Aorta (tissue), 5 donors: Measurements from ENCODE around the gene MAML2. TPM values are rescaled to one million over a fixed set of nuclear protein-coding genes. Genes with fewer than 3 reads are reported as not detected.

Experiments used
- ATAC-seq: fragments of 200-7000 bp; cut with Tn5 transposase; one replicate; pipeline ENCODE4 v1.9.1; 2022; ENCODE audit warnings: moderate library complexity; ENCODE audit not compliant: low FRiP score
- DNase-seq, 2 donors: peaks; one replicate each; pipeline ENCODE4 v3.0.0-alpha.2; 2020
- H3K27ac ChIP-seq, 2 donors: one replicate each; pipeline ENCODE4 v1.5.1; 2013; ENCODE audit warnings: low read length in 2 of 2, mild to moderate bottlenecking in 2 of 2, moderate library complexity in 2 of 2, control low read depth in 1 of 2, inconsistent platforms in 1 of 2, low read depth in 1 of 2
- H3K27me3 ChIP-seq, 2 donors: one replicate each; pipeline ENCODE4 v1.6.1; 2013; ENCODE audit warnings: control low read depth in 1 of 2, low read length in 1 of 2, mild to moderate bottlenecking in 1 of 2, moderate library complexity in 1 of 2; ENCODE audit not compliant: insufficient read depth in 2 of 2, control insufficient read depth in 1 of 2
- H3K36me3 ChIP-seq, 2 donors: one replicate each; pipeline ENCODE4 v1.6.1; 2013; ENCODE audit warnings: control low read depth in 1 of 2, low read length in 1 of 2, mild to moderate bottlenecking in 1 of 2; ENCODE audit not compliant: insufficient read depth in 2 of 2, control insufficient read depth in 1 of 2
- H3K4me1 ChIP-seq, 2 donors: one replicate each; pipeline ENCODE4 v1.6.1; 2013; ENCODE audit warnings: low read length in 2 of 2, control low read depth in 1 of 2, mild to moderate bottlenecking in 1 of 2, moderate library complexity in 1 of 2; ENCODE audit not compliant: insufficient read depth in 2 of 2, control insufficient read depth in 1 of 2
- H3K4me3 ChIP-seq, 2 donors: one replicate each; pipeline ENCODE4 v1.5.1; 2013; ENCODE audit warnings: low read length in 2 of 2, control low read depth in 1 of 2, mild to moderate bottlenecking in 1 of 2
- H3K9me3 ChIP-seq: one replicate; pipeline ENCODE4 v1.6.1; 2013; ENCODE audit warnings: mild to moderate bottlenecking, low read length; ENCODE audit not compliant: control insufficient read depth
- WGBS, 2 donors: extraction: QIAGEN DNeasy Blood & Tissue Kit; methylation state at CpG; one replicate each; pipeline ENCODE4 v1.1.7; 2013; 5-methylcytosine and 5-hydroxymethylcytosine counted together
- intact Hi-C, 2 donors: fragments of 100-400 bp; cut with DNase I; formaldehyde crosslinking; loops; one replicate each; pipeline versions ENCODE4 v1.14.2 to v1.15.0; 2022
- polyA plus RNA-seq, 2 donors: library from polyadenylated mRNA; stranded (reverse); fragments of 200-250 nt; gene quantifications; one replicate each; pipeline ENCODE4 v1.2.3, GENCODE V29; 2013
- total RNA-seq, 2 donors: library from RNA; stranded (reverse); fragmentation: NEBNext Ultra II Directional; extraction: Animal tissue kit (Norgen Biotek cat#: 25700); gene quantifications; one replicate each; pipeline ENCODE4 v1.2.1, GENCODE V29; 2021
- donor health status: healthy with polysubstance abuse.
- donor health status: Bipolar disorder and iron deficiency.
- donor health status: DM: no; HTN: no; CAD: no.
- donor health status: DM: no; HTN: no; CAD: no.
- donor health status: DM: yes; HTN: yes; CAD: no.

MAML2 gene
- total and polyA plus RNA-seq, 4 donors: 6.0 to 27.5 (median 14.0) TPM

DNA sequence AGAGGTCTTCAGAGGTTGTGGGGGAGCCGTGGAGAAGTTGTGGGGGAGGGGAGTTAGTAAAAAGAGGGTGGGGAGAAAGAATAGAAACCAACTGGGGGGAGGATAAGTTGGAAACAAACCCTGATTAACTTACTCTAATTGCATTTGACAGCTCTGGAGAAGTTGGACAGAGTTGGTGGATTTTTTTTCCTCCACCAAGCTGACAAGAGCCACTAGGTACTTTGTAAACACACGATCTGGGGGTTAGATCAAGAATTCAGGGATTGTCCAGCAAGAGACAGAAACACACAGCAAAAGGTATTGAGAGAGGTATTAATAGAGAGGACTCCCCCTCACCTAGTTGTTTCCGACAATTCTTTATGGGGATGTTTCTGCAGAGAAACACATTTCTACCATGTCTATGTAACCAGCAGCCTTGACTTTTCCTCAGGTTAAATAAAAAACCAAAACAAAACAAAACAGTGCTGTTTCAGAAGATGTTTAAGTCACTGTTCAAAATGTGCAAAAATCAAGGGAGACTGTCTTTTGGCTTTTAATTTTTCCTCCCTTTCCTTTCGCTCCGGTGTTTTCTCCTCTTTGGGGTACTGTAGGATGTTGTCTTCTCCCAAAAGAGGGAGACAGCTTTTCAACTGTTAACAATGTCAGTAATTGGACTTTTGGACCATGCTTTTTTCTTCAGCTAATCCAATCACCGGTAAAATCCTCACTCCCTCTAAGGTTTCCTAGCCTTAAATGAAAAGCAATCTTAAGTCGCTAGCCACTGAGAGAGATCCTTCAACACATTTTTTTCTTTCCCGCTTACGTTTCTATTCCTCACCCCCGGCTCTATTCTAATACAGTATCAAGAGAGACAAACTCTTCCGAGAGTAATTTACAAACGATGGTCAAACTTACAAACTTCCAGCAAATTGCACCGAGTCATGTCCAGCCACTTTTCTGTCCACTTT lies 708 bp downstream of the MAML2 start:
- peak; percentile 39 for ATAC-seq
- peaks cover 0 to 16% of the 10 kb centered on the region in 2 donors for H3K4me1 ChIP-seq
- WGBS, 2 donors: 0% methylated on average over 13 of the region's 13 CpGs

DNA sequence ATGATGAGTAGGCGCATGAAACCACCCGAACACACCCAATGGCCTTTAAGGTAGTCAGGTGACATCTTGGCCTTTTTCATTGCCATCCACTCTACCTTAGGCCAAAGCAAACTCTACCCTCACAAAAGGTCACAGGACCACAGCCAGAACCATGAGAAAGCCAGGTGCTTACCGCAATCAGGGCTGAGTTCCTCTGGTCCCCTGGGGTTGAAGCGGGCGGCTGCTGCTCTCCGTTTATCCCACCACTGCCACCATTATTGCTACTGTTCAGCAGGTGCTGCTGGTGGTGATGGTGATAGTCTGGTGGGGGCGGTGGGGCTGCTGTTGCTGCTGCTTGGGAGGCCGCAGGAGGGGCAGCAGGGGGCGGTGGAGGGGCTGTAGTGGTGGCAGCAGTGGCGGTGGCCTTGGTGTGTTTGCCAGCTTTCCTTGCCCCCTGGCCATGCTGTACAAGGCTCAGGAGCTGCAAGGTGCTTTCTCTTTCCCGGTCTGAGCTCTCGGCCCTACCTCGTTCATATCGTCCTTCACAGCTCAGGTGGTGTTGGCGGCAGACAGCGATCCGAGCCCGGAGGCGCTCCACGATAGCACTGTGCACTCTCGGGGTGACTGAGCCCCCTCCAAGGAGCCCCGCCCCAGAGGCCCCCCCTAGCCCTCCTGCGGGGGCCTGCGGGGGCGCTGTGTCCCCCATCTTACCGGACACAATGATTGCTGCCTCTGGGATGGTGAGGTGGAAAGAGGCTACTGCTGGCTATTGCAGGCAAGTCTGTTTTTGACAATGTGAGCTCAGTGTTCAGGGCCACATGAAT lies 1.6 kb downstream of the MAML2 start:
- DNase-seq (peak; percentile 66 to 83), ATAC-seq (peak; percentile 77)
- Histone ChIP-seq H3K27ac (peak overlapping the region; percentile 31 to 89), H3K4me3 (peak overlapping the region; percentile 87 to 100), H3K36me3 (no peaks in the 10 kb centered on the region), H3K27me3 (no peaks in the 10 kb centered on the region), H3K4me1 (peaks cover 0 to 16% of the 10 kb centered on the region in 2 donors), H3K9me3 (no peaks in the 10 kb centered on the region)
- WGBS, 2 donors: 3 to 4% methylated on average over 26 of the region's 26 CpGs
- intact Hi-C loops: loop anchor here (2.0 to 10.0 kb wide), 8 partner anchors 99 to 494 kb away; no protein-coding TSS in a partner anchor

More for the DNA sequence above, 708 bp downstream of the MAML2 start:
- Histone ChIP-seq H3K9me3 (no peaks in the 10 kb centered on the region), H3K27me3 (no peaks in the 10 kb centered on the region), H3K36me3 (no peaks in the 10 kb centered on the region), H3K27ac (peak overlapping the region in 1 of 2 donors; percentile 89), H3K4me3 (peak overlapping the region; percentile 87 to 100)
- intact Hi-C loops: loop anchor here (2.0 to 10.0 kb wide), 8 partner anchors 100 to 495 kb away; no protein-coding TSS in a partner anchor
- DNase-seq: no peak

DNA sequence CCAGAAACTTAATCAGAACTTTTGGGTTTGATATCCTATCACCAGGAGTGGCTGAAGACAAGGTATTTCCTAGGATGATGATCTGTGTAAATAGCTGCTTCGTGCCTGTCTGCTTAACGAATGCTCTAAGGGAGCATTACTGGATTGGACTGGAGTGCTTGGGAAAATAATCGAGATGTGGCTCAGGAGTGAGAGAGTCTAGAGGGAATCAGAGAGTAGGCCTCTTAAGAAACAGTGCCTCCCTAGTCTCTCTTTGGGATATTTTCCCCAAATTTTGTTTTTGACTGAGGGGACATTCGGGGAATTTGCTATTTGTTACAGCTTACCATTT lies 2.5 kb downstream of the MAML2 start:
- ATAC-seq: no peak
- Histone ChIP-seq H3K27me3 (no peaks in the 10 kb centered on the region), H3K27ac (peak overlapping the region; percentile 31 to 100), H3K36me3 (no peaks in the 10 kb centered on the region), H3K9me3 (no peaks in the 10 kb centered on the region), H3K4me3 (peak overlapping the region; percentile 51 to 87), H3K4me1 (peaks cover 0 to 16% of the 10 kb centered on the region in 2 donors)
- WGBS, 2 donors: 6 to 9% methylated on average over 4 of the region's 4 CpGs
- no peak for DNase-seq
- intact Hi-C loops: loop anchor here (5.0 to 10.0 kb wide), 5 partner anchors 98 to 493 kb away; no protein-coding TSS in a partner anchor

DNA sequence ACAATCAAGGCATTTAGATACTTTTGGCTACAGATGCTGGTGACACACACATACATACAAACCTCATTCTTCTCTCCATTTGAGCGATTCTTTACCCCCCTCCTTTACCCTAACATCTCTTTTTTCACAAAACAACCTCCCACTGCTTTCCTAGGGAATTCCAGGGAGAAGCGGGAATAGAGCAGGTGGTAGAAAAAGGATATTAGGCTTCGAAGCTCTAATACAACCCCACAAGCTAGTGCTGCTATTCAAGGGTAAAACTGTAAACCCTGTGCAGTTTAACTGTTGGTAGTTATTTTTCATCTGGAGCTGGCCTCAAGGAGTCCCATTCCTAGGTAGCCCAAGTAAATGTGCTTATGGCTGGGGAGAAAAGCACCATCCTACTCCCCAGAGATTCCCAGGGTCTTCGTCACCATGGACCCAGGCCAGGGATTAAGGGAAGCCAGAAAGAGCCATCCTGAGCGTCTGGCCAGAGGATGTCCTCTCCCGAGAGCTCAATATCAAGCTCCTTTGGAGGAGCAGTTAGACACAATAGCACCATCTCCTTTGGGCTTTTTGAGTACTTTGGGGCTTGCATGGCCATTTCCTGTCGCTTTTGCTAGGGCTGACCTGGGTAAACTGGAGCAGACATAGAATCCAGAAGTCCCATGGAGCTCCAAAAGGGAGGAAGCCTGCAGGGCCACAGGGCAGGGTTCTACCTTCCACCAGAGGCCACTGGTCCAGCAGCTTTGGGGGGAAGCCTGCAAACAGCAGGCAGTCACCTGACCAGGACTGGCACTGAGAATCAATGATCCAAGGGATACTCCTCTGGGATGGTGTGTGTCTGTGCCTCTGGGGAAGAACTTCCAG lies 3.1 kb downstream of the MAML2 start:
- peak overlapping the region in 1 of 2 donors; percentile 51 for H3K4me3 ChIP-seq
- ATAC-seq: no peak
- peak overlapping the region; percentile 31 to 100 for H3K27ac ChIP-seq
- no peak for DNase-seq
- 11 to 17% methylated on average over 7 of the region's 7 CpGs for WGBS, 2 donors
- no peaks in the 10 kb centered on the region for H3K36me3 ChIP-seq
- intact Hi-C loops: loop anchor here (5.0 to 10.0 kb wide), 6 partner anchors 95 to 493 kb away; no protein-coding TSS in a partner anchor
- H3K9me3 ChIP-seq: no peaks in the 10 kb centered on the region
- H3K4me1 ChIP-seq: peaks cover 0 to 16% of the 10 kb centered on the region in 2 donors
- H3K27me3 ChIP-seq: no peaks in the 10 kb centered on the region

DNA sequence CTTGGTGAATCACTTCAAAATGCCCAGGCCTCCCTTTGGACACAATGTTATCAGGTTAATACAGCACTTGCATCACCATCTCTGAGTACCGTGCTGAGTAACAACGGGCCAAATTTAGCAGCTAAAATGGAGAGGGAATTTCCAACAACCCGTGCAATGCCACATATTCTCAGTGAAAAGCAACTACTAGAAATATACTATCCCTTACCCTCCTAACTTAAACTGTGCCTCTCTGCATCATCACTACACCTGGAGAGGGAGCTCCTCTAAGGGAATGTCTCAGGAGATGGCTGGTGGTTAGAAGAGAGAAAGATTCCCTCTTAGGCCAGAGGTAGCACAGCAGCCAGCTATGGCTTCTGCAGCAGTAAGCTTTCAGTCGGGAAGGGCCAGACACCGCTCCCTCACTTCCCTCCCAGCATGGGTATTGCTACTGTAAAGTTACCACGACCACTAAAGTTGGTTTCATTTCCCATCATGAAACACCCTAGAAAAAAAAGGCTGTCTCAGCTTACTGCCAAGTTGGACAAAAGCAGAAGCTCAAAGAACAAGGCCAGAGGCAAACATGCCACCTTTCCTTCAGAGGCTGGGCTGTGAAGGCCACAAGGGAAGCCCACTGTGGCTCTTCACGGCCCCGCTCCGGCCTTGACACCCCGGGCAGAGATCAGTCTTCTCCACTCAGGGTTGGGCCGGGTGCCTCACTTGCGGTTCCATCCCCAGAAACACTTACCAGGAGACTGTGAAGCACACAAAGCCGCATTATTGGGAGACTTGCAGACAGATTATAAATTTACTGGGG lies 3.9 kb downstream of the MAML2 start:
- Histone ChIP-seq H3K4me3 (peak overlapping the region in 1 of 2 donors; percentile 24), H3K36me3 (no peaks in the 10 kb centered on the region), H3K27me3 (no peaks in the 10 kb centered on the region), H3K4me1 (peaks cover 0 to 16% of the 10 kb centered on the region in 2 donors), H3K9me3 (no peaks in the 10 kb centered on the region), H3K27ac (peak overlapping the region; percentile 31 to 100)
- intact Hi-C loops: loop anchor here in 1 of 2 donors (10.0 kb wide), 1 partner anchor 94 kb away; no protein-coding TSS in a partner anchor
- peak in 1 of 2 donors; percentile 72 for DNase-seq
- ATAC-seq: no peak
- 1 to 4% methylated on average over 13 of the region's 13 CpGs for WGBS, 2 donors

DNA sequence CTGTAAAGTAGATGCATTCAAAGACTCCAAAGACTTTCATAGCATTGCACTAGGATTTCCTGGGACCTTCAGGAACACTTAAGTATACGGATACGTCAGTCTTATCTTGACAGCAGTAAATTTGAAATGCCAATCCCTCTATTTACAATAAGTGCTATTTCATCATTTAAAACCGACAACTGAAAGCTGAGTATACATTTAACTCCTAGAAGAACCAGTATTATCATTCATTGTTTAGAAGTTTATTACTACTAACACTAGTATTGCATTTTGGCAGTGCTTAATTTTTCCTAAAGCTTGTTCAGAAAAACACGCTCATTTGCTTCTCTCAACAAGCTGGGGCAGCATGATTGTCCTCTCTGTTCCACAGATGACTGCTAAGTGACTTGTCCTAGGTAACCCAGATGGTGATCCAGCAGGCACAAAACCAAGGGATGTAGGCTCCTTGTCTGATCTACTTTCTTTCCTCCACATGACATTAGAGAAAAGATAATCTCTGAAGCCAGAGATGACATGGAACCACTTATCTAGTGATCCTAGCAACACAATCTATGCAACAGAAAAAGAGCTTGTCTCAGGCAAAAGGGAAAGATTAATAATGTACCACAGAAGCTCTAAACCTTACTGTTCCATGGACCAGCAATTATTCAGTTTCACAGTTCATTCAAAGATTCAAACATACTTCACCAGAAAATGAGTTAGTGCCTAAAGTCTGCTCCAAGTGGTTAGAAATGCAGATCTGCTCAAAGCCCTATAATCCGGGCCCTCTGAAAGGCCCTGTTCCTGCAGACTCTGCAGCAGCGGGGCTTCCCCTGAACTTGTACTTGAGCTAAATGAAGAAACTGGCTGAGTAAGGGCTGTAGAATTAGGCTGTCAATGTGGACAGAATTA lies 5.2 kb downstream of the MAML2 start:
- Histone ChIP-seq H3K9me3 (no peaks in the 10 kb centered on the region), H3K27me3 (no peaks in the 10 kb centered on the region), H3K36me3 (no peaks in the 10 kb centered on the region), H3K27ac (peak overlapping the region in 1 of 2 donors; percentile 64), H3K4me3 (no peak overlapping the region), H3K4me1 (peaks cover 0 to 16% of the 10 kb centered on the region in 2 donors)
- DNase-seq (peak in 1 of 2 donors; percentile 65), ATAC-seq (no peak)
- 6 to 10% methylated on average over 6 of the region's 6 CpGs for WGBS, 2 donors
- intact Hi-C loops: loop anchor here in 1 of 2 donors (10.0 kb wide), 1 partner anchor 93 kb away; no protein-coding TSS in a partner anchor

DNA sequence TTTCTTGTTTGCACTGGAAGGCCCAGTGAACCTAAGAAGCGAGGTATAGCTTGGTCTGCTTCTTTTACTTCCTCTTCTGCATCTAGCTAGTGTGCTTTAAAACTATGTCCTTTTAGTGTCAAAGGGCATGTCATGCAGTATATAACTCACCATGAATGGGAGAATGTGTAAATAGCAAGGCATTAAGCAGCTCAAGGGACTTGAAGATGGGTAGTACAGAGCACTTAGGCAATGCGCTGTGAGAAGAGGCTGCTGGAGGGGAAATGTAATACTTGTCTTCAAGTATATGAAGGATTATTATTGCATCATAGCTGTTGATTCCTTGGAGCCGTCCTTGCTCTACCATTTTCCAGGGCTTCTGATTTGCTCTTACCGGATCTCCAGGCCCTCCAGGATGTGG lies 7.6 kb downstream of the MAML2 start:
- Histone ChIP-seq H3K4me3 (no peak overlapping the region), H3K4me1 (peaks cover 3 to 17% of the 10 kb centered on the region in 2 donors)
- ATAC-seq: no peak

More for the DNA sequence above, 7.6 kb downstream of the MAML2 start:
- Histone ChIP-seq H3K36me3 (no peaks in the 10 kb centered on the region), H3K27me3 (no peaks in the 10 kb centered on the region), H3K9me3 (no peaks in the 10 kb centered on the region), H3K27ac (no peak overlapping the region)
- intact Hi-C loops: loop anchor here in 1 of 2 donors (10.0 kb wide), 1 partner anchor 91 kb away; no protein-coding TSS in a partner anchor
- WGBS, 2 donors: 82 to 88% methylated on average over 4 of the region's 4 CpGs
- DNase-seq: no peak
